K562 (cell line): Measurements from ENCODE around the gene GALNT18. TPM values are rescaled to one million over a fixed set of nuclear protein-coding genes. Genes with fewer than 3 reads are reported as not detected.

Experiments
- CREB1 ChIP-seq, 2 experiments: sonication (generic) in 1 of 2; formaldehyde crosslinking in 1 of 2; IDR thresholded peaks; 2 replicates each; pipeline versions ENCODE4 v1.6.1 to v1.8.0; 2012 to 2022; ENCODE audit warnings: inconsistent platforms in 1 of 2, mild to moderate bottlenecking in 1 of 2, missing genetic modification reagents in 1 of 2, moderate library complexity in 1 of 2
- CSDE1 ChIP-seq, 2 experiments: fragments of 450-650 bp; IDR thresholded peaks; 2 replicates each; pipeline ENCODE4 v1.6.1; 2016; ENCODE audit warnings: mild to moderate bottlenecking in 1 of 2
- GATAD2A ChIP-seq: fragments of 450-650 bp; IDR thresholded peaks from 2 replicates; pipeline ENCODE4 v1.6.1; 2017
- MLX ChIP-seq, 2 experiments: fragments of 450-650 bp in 1 of 2; sonication (generic) in 1 of 2; formaldehyde crosslinking; conservative IDR thresholded peaks; 2 replicates each; pipeline versions ENCODE4 v1.4.0 to v1.8.1; 2020 to 2022; ENCODE audit warnings: mild to moderate bottlenecking in 1 of 2, missing genetic modification reagents in 1 of 2
- NR2C1 ChIP-seq, 2 experiments: fragments of 450-650 bp; IDR thresholded peaks; 2 replicates each; pipeline ENCODE4 v1.6.1; 2017; ENCODE audit warnings: mild to moderate bottlenecking in 2 of 2, antibody characterized with exemption in 1 of 2, inconsistent platforms in 1 of 2, missing compliant biosample characterization in 1 of 2, missing genetic modification characterization in 1 of 2
- RFX5 ChIP-seq: IDR thresholded peaks from 2 replicates; pipeline ENCODE4 v1.6.1; 2011; ENCODE audit warnings: low read depth, mild to moderate bottlenecking, improper control_type of control experiment, low read length
- ZNF639 ChIP-seq, 2 experiments: fragments of 200-800 bp in 1 of 2; sonication (Bioruptor generic) in 1 of 2; sonication (generic) in 1 of 2; formaldehyde crosslinking in 1 of 2; IDR thresholded peaks in 1 of 2; conservative IDR thresholded peaks in 1 of 2; 2 replicates each; pipeline versions ENCODE4 v1.5.0 to v1.6.1; 2016 to 2020; ENCODE audit warnings: missing compliant biosample characterization in 1 of 2, missing genetic modification characterization in 1 of 2, missing genetic modification reagents in 1 of 2
- ZNF778 ChIP-seq: fragments of 450-650 bp; formaldehyde crosslinking; IDR thresholded peaks from 2 replicates; pipeline ENCODE4 v1.4.0; 2020; ENCODE audit warnings: mild to moderate bottlenecking, moderate library complexity
- polyA plus RNA-seq, 8 experiments: library from polyadenylated mRNA; depleted of rRNA in 4 of 8; stranded (reverse) in 5 of 8; unstranded in 3 of 8; fragments of >200 nt; fragmentation: Nextera tagmentation in 2 of 8; fragmentation: Illumina TruSeq in 1 of 8; extraction: Ambion mirVana in 2 of 8; extraction: Trizol in 1 of 8; gene quantifications; 2 replicates each; pipeline versions ENCODE4 v1.2.1 to v1.2.3, GENCODE V29; 2011 to 2014; ENCODE audit warnings: inconsistent platforms in 1 of 8, missing spikeins in 1 of 8
- total RNA-seq, 7 experiments: library from RNA; depleted of rRNA in 6 of 7; stranded (reverse); fragments of >200 nt in 6 of 7; fragmentation: Illumina TruSeq in 2 of 7; extraction: Trizol in 2 of 7; gene quantifications; 2 replicates each; pipeline versions ENCODE4 v1.2.1 to v1.2.3, GENCODE V29; 2011 to 2021; ENCODE audit warnings: low replicate concordance in 1 of 7

Gene GALNT18
- total and polyA plus RNA-seq, 9 of the 15 experiments (the other 6 are each of a cell fraction or from before 2014, with no cell fraction given) = not detected

DNA sequence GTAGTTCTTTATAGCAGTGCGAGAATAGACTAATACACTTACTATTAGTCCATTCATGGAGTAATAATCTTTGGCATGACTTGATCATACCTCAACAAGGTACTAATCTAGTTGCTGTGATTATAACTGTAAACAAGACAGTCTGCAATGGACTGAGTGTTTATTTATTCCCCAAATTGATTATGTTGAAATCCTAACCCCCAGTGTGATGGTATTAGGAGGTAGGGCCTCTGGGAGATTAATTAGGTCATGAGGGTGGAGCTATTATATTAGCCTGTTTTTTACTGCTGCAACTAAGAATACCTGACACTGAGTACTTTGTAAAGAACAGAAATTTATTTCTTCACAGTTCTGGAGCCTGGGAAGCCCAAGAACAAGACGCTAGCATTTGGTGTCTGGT is 237.8 kb downstream of the GALNT18 start (continued):
- no peak for TF ChIP-seq NR2C1 (IDR thresholded peaks at IDR 0.05)
- TF ChIP-seq NR2C1 (tag; IDR thresholded peaks at IDR 0.05) = no peak
- TF ChIP-seq RFX5 = no peak
- no peak for TF ChIP-seq CREB1 (IDR thresholded peaks at IDR 0.05)
- no peak for TF ChIP-seq CREB1 (CRISPR knock-in tag; IDR thresholded peaks at IDR 0.05)
- no peak for TF ChIP-seq GATAD2A
- TF ChIP-seq ZNF639 (CRISPR knock-in tag; conservative IDR thresholded peaks at IDR 0.05 in 1 of 2, IDR thresholded peaks at IDR 0.05 in 1 of 2) = no peak
- no peak for TF ChIP-seq CSDE1 (IDR thresholded peaks at IDR 0.05)
- TF ChIP-seq ZNF778 (CRISPR knock-in tag) = no peak
- TF ChIP-seq MLX (CRISPR knock-in tag; conservative IDR thresholded peaks at IDR 0.05) = no peak
